ENCODE data around the gene ALG8. TPM values are rescaled to one million over a fixed set of nuclear protein-coding genes. Genes with fewer than 3 reads are reported as not detected.
A peak's percentile ranks its signal among the peaks of the same experiment; 100 is the strongest.

ALG8 gene
- polyA plus RNA-seq, 1 donor (not counting 4 experiments of a cell fraction or from before 2014, with no cell fraction given) = 71.8 TPM

- Histone ChIP-seq H3K9me1 (ENCODE audit: control insufficient read depth, extremely low read depth, insufficient read depth, low read length) (peaks cover 7% of the 10 kb centered on the region), H3K9ac (ENCODE audit: control insufficient read depth, extremely low read depth, insufficient read depth, low read length) (peak overlapping the region; percentile 88), H3K4me3 (ENCODE audit: control insufficient read depth in 2 of 3, extremely low read depth in 1 of 3, insufficient read depth in 2 of 3, low read depth in 1 of 3, low read length in 3 of 3) (peak overlapping the region; percentile 61 to 95 (median 93)), H3K79me2 (ENCODE audit: control insufficient read depth, insufficient read depth, low read length) (peaks cover 43% of the 10 kb centered on the region), H3K9me3 (ENCODE audit: control insufficient read depth, low read depth, low read length) (no peaks in the 10 kb centered on the region), H3K4me1 (ENCODE audit: control insufficient read depth, extremely low read depth, insufficient read depth, low read length) (peaks cover 14% of the 10 kb centered on the region), H3K36me3 (ENCODE audit: control insufficient read depth in 2 of 2, extremely low read depth in 1 of 2, insufficient read depth in 2 of 2, low read length in 2 of 2) (peaks cover 0 to 5% of the 10 kb centered on the region in 2 experiments), H2AFZ (ENCODE audit: control insufficient read depth, low read length) (peak overlapping the region; percentile 100), H4K20me1 (ENCODE audit: control insufficient read depth, extremely low read depth, insufficient read depth, low read length) (peaks cover 3% of the 10 kb centered on the region), H3K27ac (ENCODE audit: control insufficient read depth, insufficient read depth, low read length) (peak overlapping the region; percentile 87), H3K4me2 (ENCODE audit: control insufficient read depth, extremely low read depth, insufficient read depth, low read depth, low read length) (peak overlapping the region; percentile 94), H3K27me3 (ENCODE audit: control insufficient read depth, extremely low read depth, insufficient read depth, low read length) (no peaks in the 10 kb centered on the region)
- FAIRE-seq = no peak
- TF ChIP-seq, protein P1, sequence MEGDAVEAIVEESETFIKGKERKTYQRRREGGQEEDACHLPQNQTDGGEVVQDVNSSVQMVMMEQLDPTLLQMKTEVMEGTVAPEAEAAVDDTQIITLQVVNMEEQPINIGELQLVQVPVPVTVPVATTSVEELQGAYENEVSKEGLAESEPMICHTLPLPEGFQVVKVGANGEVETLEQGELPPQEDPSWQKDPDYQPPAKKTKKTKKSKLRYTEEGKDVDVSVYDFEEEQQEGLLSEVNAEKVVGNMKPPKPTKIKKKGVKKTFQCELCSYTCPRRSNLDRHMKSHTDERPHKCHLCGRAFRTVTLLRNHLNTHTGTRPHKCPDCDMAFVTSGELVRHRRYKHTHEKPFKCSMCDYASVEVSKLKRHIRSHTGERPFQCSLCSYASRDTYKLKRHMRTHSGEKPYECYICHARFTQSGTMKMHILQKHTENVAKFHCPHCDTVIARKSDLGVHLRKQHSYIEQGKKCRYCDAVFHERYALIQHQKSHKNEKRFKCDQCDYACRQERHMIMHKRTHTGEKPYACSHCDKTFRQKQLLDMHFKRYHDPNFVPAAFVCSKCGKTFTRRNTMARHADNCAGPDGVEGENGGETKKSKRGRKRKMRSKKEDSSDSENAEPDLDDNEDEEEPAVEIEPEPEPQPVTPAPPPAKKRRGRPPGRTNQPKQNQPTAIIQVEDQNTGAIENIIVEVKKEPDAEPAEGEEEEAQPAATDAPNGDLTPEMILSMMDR (optimal IDR thresholded peaks at IDR 0.05 in 1 of 3, IDR thresholded peaks at IDR 0.05 in 1 of 3, conservative IDR thresholded peaks at IDR 0.05 in 1 of 3; ENCODE audit: extremely low read depth in 1 of 3, insufficient read depth in 2 of 3, low read length in 3 of 3) = no peak
- TF ChIP-seq EZH2 (IDR thresholded peaks at IDR 0.05; ENCODE audit: low read length) = no peak
- DNase-seq (ENCODE audit: low read depth, low spot score) = no peak
- dilution Hi-C loops (cut with MboI; ENCODE audit: extremely low pct_ligation_motif_present, low sequenced_read_pairs) = no loop called here
Observed at GRCh38 chr11:78080084-78080817, 59.2 kb downstream of the ALG8 start.

DNA sequence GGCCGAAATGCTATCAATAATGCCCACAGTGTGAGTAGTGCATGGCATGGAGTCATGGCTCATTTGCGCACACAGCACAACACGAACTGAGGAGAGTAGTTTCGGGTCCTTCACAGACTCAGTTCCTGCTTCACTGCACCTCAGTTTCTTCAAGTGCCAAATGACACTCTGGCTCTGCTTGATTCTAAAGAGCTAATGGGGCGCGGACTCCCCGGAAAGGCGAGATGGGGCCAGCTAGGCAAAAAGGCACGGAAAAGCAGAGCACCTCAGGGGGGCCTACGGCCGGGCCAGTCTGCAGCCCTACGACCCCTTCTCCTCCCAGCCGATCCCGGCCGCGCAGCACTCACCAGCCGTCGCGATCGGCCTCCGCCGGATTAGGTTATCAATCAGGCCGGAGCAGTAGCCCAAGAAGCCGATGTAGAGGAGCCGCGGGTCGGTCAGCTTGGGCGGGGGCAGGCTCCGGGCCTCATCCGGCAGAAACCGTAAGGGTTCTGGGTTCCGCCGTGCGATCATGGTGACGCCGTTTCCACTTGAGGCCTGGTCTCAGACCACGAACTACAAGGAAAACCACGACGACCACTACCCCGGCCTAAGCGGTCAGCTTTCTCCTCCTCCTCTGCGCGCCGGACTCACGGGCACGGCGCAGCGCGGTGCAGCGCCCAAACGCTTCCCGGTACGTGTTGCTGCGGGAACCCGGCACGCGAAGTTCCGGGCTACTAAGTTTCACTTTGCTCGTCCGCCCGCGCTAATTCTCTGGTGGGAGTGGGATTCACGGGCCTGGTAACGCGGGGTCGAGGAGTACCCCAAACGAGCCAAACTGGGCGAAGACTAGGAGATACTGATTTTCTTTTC lies 60.0 kb downstream of the ALG8 start, which contains the start of gene NDUFC2:
NDUFC2 (minus strand) TSS at position 631 of the 852 bp plus-strand sequence; CDS start at position 513, 118 bp downstream.
- Histone ChIP-seq H3K4me2 (ENCODE audit: control insufficient read depth, extremely low read depth, insufficient read depth, low read depth, low read length) (peak within 1 kb of the TSS; percentile 94), H3K9me3 (ENCODE audit: control insufficient read depth, low read depth, low read length) (no peaks in the 10 kb centered on the region), H3K36me3 (ENCODE audit: control insufficient read depth in 2 of 2, extremely low read depth in 1 of 2, insufficient read depth in 2 of 2, low read length in 2 of 2) (peaks cover 2 to 5% of the 10 kb centered on the region in 2 experiments), H4K20me1 (ENCODE audit: control insufficient read depth, extremely low read depth, insufficient read depth, low read length) (peaks cover 5% of the 10 kb centered on the region), H3K9ac (ENCODE audit: control insufficient read depth, extremely low read depth, insufficient read depth, low read length) (peak within 1 kb of the TSS; percentile 88), H3K27me3 (ENCODE audit: control insufficient read depth, extremely low read depth, insufficient read depth, low read length) (no peaks in the 10 kb centered on the region), H3K4me1 (ENCODE audit: control insufficient read depth, extremely low read depth, insufficient read depth, low read length) (peaks cover 14% of the 10 kb centered on the region), H3K79me2 (ENCODE audit: control insufficient read depth, insufficient read depth, low read length) (peaks cover 51% of the 10 kb centered on the region), H3K27ac (ENCODE audit: control insufficient read depth, insufficient read depth, low read length) (peak within 1 kb of the TSS; percentile 87), H2AFZ (ENCODE audit: control insufficient read depth, low read length) (peak within 1 kb of the TSS; percentile 100), H3K9me1 (ENCODE audit: control insufficient read depth, extremely low read depth, insufficient read depth, low read length) (peaks cover 7% of the 10 kb centered on the region), H3K4me3 (ENCODE audit: control insufficient read depth in 2 of 3, extremely low read depth in 1 of 3, insufficient read depth in 2 of 3, low read depth in 1 of 3, low read length in 3 of 3) (peak within 1 kb of the TSS; percentile 61 to 95 (median 93))
- FAIRE-seq = no peak
- dilution Hi-C loops (cut with MboI; ENCODE audit: extremely low pct_ligation_motif_present, low sequenced_read_pairs) = no loop called here
- TF ChIP-seq EZH2 (IDR thresholded peaks at IDR 0.05; ENCODE audit: low read length) = no peak
- TF ChIP-seq, protein P1 (optimal IDR thresholded peaks at IDR 0.05 in 1 of 3, IDR thresholded peaks at IDR 0.05 in 1 of 3, conservative IDR thresholded peaks at IDR 0.05 in 1 of 3; ENCODE audit: extremely low read depth in 1 of 3, insufficient read depth in 2 of 3, low read length in 3 of 3) = no peak
- DNase-seq (ENCODE audit: low read depth, low spot score) = peak; percentile 25

Data from keratinocyte (primary cell).